Measurements from ENCODE around the gene THTPA.

THTPA gene

DNA sequence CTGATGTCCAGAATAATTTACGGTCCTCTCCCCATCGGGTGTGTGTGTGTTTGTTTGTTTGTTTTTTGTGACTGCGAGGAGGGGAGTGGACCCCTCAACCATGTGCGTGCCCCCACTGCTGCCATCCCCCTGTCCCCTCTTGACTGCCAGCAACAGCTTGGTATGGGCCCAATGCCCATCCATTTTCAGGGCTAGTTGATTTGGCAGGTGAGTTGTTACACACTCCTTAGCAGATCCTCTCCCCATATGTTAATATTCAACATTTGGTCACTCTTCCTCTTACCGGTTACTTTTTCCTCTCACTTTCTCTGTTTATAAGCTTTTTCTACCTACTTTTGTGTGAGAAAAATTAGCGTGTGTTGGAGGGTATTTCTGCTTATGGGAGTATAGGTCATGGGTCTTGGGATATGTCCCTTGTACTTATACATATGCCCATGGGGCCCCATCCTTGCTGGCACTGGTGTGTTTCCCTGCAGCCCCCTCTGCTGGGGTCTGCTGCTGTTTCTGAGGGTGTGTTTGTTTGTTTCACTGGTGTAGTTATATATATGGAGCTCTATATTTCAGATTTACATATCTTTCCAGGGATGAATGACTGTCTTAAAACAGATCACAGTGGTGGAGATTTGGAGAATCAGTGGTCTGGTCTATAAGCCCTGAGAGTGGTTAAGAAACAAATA lies 38.3 kb upstream of the THTPA start:
- DNase-seq (ENCODE audit: low read depth) = no peak
- TF ChIP-seq, protein P1, sequence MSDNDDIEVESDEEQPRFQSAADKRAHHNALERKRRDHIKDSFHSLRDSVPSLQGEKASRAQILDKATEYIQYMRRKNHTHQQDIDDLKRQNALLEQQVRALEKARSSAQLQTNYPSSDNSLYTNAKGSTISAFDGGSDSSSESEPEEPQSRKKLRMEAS (IDR thresholded peaks at IDR 0.05; ENCODE audit: low read depth, low read length) = no peak
- no peak for TF ChIP-seq POLR2A (IDR thresholded peaks at IDR 0.05; ENCODE audit: extremely low read depth, insufficient read length)
- TF ChIP-seq MYC (IDR thresholded peaks at IDR 0.05; ENCODE audit: low read depth, low read length) = no peak
- TF ChIP-seq, protein P2, sequence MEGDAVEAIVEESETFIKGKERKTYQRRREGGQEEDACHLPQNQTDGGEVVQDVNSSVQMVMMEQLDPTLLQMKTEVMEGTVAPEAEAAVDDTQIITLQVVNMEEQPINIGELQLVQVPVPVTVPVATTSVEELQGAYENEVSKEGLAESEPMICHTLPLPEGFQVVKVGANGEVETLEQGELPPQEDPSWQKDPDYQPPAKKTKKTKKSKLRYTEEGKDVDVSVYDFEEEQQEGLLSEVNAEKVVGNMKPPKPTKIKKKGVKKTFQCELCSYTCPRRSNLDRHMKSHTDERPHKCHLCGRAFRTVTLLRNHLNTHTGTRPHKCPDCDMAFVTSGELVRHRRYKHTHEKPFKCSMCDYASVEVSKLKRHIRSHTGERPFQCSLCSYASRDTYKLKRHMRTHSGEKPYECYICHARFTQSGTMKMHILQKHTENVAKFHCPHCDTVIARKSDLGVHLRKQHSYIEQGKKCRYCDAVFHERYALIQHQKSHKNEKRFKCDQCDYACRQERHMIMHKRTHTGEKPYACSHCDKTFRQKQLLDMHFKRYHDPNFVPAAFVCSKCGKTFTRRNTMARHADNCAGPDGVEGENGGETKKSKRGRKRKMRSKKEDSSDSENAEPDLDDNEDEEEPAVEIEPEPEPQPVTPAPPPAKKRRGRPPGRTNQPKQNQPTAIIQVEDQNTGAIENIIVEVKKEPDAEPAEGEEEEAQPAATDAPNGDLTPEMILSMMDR (IDR thresholded peaks at IDR 0.05; ENCODE audit: low read depth, low read length) = no peak

DNA sequence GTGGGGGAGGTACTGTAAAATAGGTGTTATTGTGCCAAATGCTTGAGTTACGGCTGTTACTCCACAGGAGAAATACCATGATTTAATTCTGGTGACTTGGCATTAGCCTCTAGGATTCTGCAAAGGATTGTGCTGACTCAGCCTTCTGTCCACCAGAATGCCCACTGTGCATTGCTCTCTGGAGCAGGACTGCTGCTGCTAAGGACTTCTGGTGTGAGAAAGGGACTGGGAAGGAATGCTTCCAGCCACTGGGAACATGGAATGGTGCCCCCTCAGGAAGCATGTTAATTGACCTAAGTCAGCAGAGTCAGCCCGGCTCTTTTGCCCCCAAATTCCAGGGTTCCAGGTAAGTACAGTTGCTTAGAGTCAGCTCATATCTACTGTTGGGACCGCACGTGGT lies 37.4 kb upstream of the THTPA start:
- no peak for DNase-seq (ENCODE audit: low read depth)
- TF ChIP-seq MYC (IDR thresholded peaks at IDR 0.05; ENCODE audit: low read depth, low read length) (no peak), POLR2A (IDR thresholded peaks at IDR 0.05; ENCODE audit: extremely low read depth, insufficient read length) (no peak)
- TF ChIP-seq, protein P1 (IDR thresholded peaks at IDR 0.05; ENCODE audit: low read depth, low read length) = no peak
- TF ChIP-seq, protein P2 (IDR thresholded peaks at IDR 0.05; ENCODE audit: low read depth, low read length) = no peak
- no peak overlapping the region for H3K4me3 ChIP-seq (ENCODE audit: low read depth, low read length)

More for the DNA sequence above, 38.3 kb upstream of the THTPA start:
- H3K4me3 ChIP-seq (ENCODE audit: low read depth, low read length) = no peak overlapping the region

DNA sequence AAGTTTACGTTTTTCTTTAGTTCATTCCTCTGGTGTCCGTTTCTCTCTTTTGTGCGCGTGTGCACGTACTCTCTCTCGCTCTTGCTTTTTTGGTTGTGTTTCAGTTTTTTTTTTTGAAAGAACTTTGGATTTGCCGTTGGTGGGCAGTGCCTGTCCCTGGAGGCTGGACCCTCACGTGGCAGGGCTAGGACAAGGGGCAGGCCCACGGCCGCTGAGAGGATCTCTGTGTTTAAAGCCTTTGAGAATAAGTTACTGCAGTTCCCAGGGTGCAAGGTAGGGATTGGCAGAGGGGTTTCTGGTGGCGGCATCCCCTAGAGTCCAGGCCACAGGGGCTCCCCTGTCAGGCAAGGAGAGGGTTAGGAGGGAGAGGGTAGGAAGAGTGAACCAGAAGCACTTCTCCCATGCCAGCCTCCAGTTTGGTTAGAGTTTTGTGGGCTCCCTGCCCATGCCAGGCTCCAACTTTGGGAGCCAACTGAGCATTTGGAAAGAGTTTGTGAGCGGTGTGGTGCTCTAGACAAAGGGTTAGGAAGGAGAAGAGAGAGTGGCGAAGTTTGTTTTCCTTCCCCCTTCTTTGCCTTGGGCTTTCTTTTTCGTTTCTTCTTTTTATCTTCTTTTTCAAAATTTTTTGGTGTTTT lies 35.1 kb upstream of the THTPA start:
- H3K4me3 ChIP-seq (ENCODE audit: low read depth, low read length) = no peak overlapping the region
- no peak for DNase-seq (ENCODE audit: low read depth)
- TF ChIP-seq MYC (IDR thresholded peaks at IDR 0.05; ENCODE audit: low read depth, low read length) = no peak
- TF ChIP-seq, protein P1 (IDR thresholded peaks at IDR 0.05; ENCODE audit: low read depth, low read length) = no peak
- TF ChIP-seq POLR2A (IDR thresholded peaks at IDR 0.05; ENCODE audit: extremely low read depth, insufficient read length) = no peak
- TF ChIP-seq, protein P2 (IDR thresholded peaks at IDR 0.05; ENCODE audit: low read depth, low read length) = no peak

DNA sequence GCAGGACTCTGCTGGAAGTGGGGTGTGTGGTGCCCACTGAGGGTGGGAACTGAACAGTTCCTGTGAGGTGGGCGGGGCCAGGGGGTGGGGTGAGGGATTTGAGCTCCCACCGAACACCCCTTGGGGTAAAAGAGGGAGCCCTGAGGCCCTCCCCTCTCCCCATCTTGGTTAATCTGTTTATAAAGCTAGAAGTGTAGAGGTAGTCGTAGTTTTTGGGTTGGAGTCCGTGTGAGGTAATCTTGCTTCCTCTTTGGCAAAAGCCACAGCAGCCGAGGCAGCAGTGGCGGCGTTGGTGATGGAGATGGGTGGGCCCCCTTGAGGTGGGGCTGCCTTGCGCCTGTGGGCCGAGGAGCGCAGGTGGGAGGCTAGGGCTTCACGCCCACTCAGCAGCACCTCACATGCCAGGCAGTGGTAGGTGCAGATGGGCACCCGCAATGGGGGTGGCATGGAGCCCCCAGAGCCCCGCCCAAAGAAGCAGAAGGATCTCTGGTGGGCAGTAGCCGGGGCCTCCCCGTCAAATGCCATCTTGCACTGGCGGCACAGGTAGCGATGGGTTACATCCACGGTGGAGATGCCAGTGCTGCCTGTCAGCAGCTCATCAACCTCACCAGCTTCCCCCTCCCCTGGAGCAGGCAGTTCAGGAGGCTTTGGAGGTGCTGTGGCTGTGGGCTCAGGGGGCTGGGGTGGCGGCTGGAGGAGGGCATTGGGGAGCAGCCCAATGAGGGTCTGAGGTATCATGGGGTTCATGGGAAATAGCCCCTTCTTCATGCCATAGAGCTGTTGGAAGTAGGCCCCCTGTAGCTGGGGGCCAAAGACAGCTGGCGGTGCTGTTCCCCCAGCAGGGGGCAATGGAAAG lies 34.1 kb upstream of the THTPA start:
- H3K4me3 ChIP-seq (ENCODE audit: low read depth, low read length) = no peak overlapping the region
- TF ChIP-seq POLR2A (IDR thresholded peaks at IDR 0.05; ENCODE audit: extremely low read depth, insufficient read length) (no peak), MYC (IDR thresholded peaks at IDR 0.05; ENCODE audit: low read depth, low read length) (no peak)
- TF ChIP-seq, protein P2 (IDR thresholded peaks at IDR 0.05; ENCODE audit: low read depth, low read length) = no peak
- TF ChIP-seq, protein P1 (IDR thresholded peaks at IDR 0.05; ENCODE audit: low read depth, low read length) = no peak
- DNase-seq (ENCODE audit: low read depth) = no peak

DNA sequence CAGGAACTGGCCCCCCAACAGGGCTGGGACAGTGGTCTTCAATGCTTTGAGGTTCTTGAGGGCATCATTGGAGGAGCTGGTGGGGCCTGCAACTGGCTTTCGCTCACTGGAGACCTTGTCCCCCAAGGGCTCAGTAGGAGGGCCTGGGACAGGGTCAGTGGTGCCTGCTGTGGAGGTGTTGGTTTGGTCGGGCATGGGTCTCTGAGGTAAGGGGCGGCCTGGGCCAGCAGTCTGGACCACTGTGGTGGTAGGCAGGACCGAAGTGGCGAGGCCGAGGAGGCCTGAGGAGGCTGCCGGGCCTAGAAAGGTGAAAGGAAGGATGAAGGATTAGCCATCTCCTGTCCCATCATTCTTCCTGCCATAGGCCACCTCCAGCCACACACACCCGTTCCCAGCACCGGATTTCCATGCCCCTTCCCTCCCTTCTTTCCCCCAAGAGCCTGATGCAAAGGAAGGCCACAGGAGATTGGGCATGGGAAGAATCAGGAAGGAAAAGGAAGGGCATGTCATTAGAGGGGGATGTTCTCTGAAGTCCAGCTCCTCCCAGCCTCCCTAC lies 33.4 kb upstream of the THTPA start:
- no peak overlapping the region for H3K4me3 ChIP-seq (ENCODE audit: low read depth, low read length)
- DNase-seq (ENCODE audit: low read depth) = no peak
- TF ChIP-seq, protein P1 (IDR thresholded peaks at IDR 0.05; ENCODE audit: low read depth, low read length) = no peak
- no peak for TF ChIP-seq POLR2A (IDR thresholded peaks at IDR 0.05; ENCODE audit: extremely low read depth, insufficient read length)
- TF ChIP-seq, protein P2 (IDR thresholded peaks at IDR 0.05; ENCODE audit: low read depth, low read length) = no peak
- no peak for TF ChIP-seq MYC (IDR thresholded peaks at IDR 0.05; ENCODE audit: low read depth, low read length)

Measured in NB4 (cell line).